ENCODE measurements around the gene MAP4K5.

GRCh38 chr14:50521912-50522341 is 10.4 kb downstream of the MAP4K5 start:
- TF ChIP-seq POLR2A (IDR thresholded peaks at IDR 0.05) = no peak
- no peak for TF ChIP-seq CTCF (IDR thresholded peaks at IDR 0.05)

All from adrenal gland (tissue), 5 donors.